GM21576 (cell line): Measurements from ENCODE around the gene RIPOR3.
"Not testable (repeated sequence)": the region's sequence is repeated elsewhere in the genome, so short reads cannot be mapped to it uniquely, and the experiment has no call there.

Source experiments
- ATAC-seq: cut with Tn5 transposase; IDR thresholded peaks from one replicate; pipeline ENCODE4 v1.9.1; 2021; ENCODE audit warnings: mild to moderate bottlenecking, moderate library complexity; ENCODE audit not compliant: unreplicated experiment

RIPOR3 gene

GRCh38 chr20:50708845-50709635 is 17.7 kb upstream of the RIPOR3 start:
- no peak for ATAC-seq

GRCh38 chr20:50704971-50705370 is 13.6 kb upstream of the RIPOR3 start:
- no peak for ATAC-seq

- no peak for ATAC-seq
Observed at GRCh38 chr20:50704514-50704913, 13.2 kb upstream of the RIPOR3 start.

GRCh38 chr20:50703651-50704438 is 12.5 kb upstream of the RIPOR3 start:
- ATAC-seq = not testable (repeated sequence)

- no peak for ATAC-seq
Observed at GRCh38 chr20:50701041-50701963, 10.0 kb upstream of the RIPOR3 start.

- no peak for ATAC-seq
Observed at GRCh38 chr20:50699688-50700087, 8.3 kb upstream of the RIPOR3 start.

GRCh38 chr20:50698255-50698654 is 6.9 kb upstream of the RIPOR3 start:
- not testable (repeated sequence) for ATAC-seq

GRCh38 chr20:50695135-50695872 is 4.0 kb upstream of the RIPOR3 start:
- no peak for ATAC-seq

GRCh38 chr20:50694379-50695134 is 3.2 kb upstream of the RIPOR3 start:
- no peak for ATAC-seq

GRCh38 chr20:50693001-50693400 is 1.7 kb upstream of the RIPOR3 start:
- no peak for ATAC-seq

- ATAC-seq = no peak
Observed at GRCh38 chr20:50692552-50692933, 1.2 kb upstream of the RIPOR3 start.

- no peak for ATAC-seq
Observed at GRCh38 chr20:50691573-50692551, 520 bp upstream of the RIPOR3 start.

- no peak for ATAC-seq
Observed at GRCh38 chr20:50689864-50690649, 1.3 kb downstream of the RIPOR3 start.

- ATAC-seq = no peak
Observed at GRCh38 chr20:50688256-50688975, 2.9 kb downstream of the RIPOR3 start.

GRCh38 chr20:50686821-50687220 is 4.5 kb downstream of the RIPOR3 start:
- no peak for ATAC-seq

- no peak for ATAC-seq
Observed at GRCh38 chr20:50683570-50683969, 7.8 kb downstream of the RIPOR3 start.

GRCh38 chr20:50682947-50683530 is 8.3 kb downstream of the RIPOR3 start:
- ATAC-seq = no peak
